G401 (cell line): ENCODE measurements around the gene SENP6. TPM values are rescaled to one million over a fixed set of nuclear protein-coding genes. Genes with fewer than 3 reads are reported as not detected.
"Not testable (repeated sequence)": the region's sequence is repeated elsewhere in the genome, so short reads cannot be mapped to it uniquely, and the experiment has no call there.

Source experiments
- DNase-seq: peaks from one replicate; pipeline ENCODE4 v3.0.0-alpha.2; 2015; ENCODE audit warnings: low spot score
- in situ Hi-C: cut with HindIII; loops from 2 replicates; pipeline ENCODE4 v1.10.0; 2016; ENCODE audit warnings: low sequenced_read_pairs, mixed read lengths
- total RNA-seq: library from RNA; depleted of rRNA; stranded (reverse); fragments of >200 nt; shearing (Covaris generic); gene quantifications from 2 replicates; pipeline ENCODE4 v1.2.3, GENCODE V29; 2014; rRNA removed

Gene SENP6, protein sequence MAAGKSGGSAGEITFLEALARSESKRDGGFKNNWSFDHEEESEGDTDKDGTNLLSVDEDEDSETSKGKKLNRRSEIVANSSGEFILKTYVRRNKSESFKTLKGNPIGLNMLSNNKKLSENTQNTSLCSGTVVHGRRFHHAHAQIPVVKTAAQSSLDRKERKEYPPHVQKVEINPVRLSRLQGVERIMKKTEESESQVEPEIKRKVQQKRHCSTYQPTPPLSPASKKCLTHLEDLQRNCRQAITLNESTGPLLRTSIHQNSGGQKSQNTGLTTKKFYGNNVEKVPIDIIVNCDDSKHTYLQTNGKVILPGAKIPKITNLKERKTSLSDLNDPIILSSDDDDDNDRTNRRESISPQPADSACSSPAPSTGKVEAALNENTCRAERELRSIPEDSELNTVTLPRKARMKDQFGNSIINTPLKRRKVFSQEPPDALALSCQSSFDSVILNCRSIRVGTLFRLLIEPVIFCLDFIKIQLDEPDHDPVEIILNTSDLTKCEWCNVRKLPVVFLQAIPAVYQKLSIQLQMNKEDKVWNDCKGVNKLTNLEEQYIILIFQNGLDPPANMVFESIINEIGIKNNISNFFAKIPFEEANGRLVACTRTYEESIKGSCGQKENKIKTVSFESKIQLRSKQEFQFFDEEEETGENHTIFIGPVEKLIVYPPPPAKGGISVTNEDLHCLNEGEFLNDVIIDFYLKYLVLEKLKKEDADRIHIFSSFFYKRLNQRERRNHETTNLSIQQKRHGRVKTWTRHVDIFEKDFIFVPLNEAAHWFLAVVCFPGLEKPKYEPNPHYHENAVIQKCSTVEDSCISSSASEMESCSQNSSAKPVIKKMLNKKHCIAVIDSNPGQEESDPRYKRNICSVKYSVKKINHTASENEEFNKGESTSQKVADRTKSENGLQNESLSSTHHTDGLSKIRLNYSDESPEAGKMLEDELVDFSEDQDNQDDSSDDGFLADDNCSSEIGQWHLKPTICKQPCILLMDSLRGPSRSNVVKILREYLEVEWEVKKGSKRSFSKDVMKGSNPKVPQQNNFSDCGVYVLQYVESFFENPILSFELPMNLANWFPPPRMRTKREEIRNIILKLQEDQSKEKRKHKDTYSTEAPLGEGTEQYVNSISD
- total RNA-seq, result 52.4 and 72.3 TPM in 2 replicates

DNA sequence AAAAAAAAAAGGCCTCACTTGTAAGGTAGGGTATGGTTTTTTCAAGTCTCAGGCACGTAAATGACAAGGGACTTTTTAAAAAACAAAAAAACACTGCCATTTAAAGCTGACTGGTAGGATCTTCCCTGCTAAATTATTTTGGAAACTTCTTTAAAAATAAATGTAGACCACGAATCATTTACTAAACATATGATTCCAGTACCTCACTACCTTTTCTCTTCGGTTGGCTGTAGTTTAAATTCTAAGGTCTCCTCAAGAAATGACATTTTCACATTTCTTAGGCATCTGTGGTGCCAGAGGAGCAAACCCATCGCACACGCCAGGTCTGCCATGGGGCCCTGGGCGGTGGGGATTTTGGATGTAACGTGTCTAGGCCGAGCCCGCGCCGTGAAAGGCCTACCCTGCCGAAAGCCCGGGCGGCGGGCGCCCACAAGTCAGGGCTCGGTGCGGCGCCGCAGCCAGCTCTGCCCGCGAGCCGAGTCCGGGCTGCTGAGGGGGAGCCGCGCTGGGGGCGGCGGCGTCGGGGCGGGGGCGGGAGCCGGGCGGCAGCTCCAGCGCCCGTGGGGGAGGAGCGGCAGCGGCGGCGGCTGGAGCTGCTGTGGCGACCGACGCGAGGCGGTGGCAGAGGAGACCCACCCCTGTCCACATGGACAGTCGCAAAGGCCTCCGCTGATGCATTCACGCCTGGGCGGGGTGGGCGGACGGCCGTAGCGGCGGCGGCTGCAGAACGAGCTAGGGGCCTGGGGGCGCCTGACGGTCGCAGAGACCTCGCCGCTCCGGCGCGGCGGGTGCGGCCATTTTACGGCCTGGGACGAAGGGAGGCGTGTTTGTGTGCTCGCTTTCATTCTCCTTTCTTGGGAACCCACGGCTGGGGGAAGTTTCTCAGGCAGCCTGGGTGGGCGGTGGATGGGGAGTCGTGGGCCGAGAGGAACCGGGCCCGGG lies at the start of gene SENP6:
TSS of gene SENP6 (plus strand) at position 577 of the 942 bp plus-strand sequence. CDS start 645 bp downstream, outside the sequence.
- in situ Hi-C loops, result no loop called here
- peak; percentile 69 for DNase-seq

DNA sequence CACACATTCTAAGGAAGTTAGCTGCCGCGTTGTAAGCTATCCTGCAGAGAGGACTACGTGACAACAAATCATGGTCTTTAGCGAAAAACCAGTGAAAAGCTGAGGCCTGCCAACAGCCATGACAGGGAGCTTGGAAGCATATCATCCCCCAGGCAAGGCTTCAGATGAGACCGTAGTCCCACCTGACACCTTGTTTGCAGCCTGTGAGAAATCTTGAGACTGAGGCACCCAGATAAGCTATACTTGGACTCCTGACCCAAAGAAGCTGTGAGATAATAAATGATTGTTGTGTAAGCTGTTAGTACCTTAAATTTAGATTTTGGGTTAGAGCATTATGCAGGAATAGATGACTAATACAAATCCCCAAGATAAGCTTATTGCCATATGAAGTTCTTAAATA lies 45.4 kb upstream of the SENP6 start:
- no peak for DNase-seq
- in situ Hi-C loops, result no loop called here

DNA sequence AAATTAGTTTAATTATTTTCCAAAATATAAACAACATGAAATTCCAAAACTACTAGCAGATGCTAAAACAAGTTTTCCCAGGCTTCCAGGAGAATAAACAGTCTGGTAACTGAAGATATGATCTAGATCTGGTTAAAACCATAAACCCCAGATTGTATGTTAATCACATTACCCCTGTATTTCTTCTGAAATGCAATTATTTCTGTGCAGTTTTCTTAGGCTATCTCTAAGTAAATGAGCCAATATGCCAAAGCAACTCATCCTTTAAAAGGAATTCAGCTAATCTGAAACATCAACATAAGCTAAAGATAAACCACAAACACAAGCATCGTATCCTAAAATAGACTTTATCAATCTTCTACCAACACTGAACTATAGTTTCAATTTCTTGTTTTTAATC lies 44.6 kb upstream of the SENP6 start:
- DNase-seq, result no peak
- in situ Hi-C loops, result no loop called here

DNA sequence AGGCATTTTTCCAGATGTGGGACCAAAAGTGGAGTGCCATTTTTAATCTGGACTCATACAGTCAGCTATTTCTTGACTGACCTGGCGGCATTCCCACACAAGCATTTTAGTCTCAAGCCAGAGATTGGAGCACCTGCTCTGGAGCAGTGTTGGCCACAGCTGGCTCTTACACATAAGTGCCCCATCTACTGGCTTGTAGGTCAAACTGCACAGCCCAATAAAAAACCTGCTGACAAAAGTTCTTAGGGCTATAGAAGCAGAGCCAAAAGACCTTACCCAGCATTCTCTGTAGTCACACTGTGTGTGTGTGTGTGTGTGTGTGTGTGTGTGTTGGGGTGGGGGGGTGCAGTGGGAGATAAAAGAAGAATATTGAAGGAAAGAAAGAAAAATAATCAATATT lies 38.6 kb upstream of the SENP6 start:
- in situ Hi-C loops, result no loop called here
- peak; percentile 3 for DNase-seq

DNA sequence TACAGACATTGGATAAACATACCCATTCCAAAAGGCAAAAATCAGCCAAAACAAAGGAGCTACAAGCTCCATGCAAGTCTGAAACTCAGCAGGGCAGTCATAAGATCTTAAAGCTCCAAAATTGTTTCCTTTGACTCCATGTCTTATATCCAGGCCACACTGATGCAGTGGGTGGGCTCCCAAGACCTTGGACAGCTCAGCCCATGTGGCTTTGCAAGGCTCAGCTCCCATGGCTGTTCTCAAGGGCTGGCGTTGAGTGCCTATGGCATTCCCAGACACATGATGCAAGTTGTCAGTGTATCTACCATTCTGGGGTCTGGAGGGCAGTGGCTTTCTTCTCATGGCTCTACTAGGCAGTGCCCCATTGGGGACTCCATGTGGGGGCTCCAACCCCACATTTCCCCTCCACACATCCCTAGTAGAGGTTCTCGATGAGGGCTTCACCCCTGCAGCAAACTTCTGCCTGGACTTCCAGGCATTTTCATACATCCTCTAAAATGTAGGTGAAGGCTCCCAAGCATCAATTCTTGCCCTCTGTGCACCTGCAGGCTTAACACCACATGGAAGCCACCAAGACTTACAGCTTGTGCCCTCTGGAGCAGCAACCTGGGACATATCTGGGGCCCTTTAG lies 35.4 kb upstream of the SENP6 start:
- no peak for DNase-seq
- in situ Hi-C loops, result no loop called here

DNA sequence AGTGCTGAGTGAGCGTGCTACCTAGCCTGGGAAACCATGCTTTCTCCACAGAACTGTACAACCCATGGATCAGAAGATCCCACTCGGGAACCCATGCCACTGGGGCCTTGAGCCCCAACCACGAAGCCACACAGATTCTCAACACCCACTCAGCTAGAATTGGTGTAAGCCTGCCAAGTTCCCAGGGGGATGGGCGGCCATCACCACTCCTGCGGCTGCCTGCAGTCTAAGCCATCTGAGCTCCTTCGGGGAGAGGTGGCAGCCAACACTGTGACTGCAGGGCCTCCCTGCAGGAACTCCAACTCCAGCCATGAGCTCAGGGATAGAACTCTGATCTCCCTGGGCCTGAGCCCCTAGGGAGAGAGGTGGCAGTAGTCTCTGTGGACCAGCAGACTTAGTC lies 33.6 kb upstream of the SENP6 start:
- in situ Hi-C loops, result no loop called here
- no peak for DNase-seq

DNA sequence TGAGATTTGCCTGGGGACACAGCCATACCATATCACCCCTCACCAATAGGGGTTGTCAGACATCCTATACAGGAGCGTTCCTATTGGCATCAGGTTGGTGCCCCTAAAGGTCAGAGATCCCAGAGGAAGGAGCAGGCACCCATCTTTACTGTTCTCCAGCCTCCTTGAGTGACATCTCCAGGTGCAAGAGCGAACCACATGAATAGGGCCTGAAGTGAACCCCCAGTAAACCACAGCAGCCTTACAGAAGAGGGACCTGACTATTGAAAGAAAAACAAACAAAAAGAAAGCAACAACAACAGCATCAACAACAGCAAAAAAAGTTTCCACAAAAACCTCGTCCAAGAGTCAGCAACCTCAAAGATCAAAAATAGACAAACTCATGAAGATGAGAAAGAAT lies 32.7 kb upstream of the SENP6 start:
- no peak for DNase-seq
- in situ Hi-C loops, result no loop called here

DNA sequence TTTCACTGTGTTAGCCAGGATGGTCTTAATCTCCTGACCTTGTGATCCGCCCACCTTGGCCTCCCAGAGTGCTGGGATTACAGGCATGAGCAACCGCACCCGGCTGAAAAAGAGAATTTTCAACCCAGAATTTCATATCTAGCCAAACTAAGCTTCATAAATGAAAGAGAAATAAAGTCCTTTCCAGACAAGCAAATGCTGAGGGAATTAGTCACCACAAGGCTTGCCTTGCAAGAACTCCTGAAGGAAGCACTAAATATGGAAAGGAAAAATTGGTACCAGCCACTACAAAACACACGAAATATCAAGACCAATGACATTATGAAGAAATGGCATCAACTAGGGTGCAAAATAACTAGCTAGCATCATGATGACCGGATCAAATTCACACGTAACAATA lies 31.0 kb upstream of the SENP6 start:
- in situ Hi-C loops, DNase-seq: not testable (repeated sequence)

DNA sequence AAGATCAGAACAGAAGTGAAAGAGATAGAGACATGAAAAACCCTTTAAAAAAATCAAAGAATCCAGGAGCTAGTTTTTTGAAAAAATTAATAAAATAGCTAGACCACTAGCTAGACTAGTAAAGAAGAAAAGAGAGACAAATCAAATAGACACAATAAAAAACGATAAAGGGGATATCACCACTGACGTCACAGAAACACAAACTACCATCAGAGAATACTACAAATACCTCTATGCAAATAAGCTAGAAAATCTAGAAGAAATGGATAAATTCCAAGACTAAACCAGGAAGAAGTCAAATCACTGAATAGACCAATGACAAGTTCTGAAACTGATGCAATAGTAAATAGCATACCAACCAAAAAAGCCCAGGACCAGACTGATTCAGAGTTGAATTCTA lies 29.6 kb upstream of the SENP6 start:
- in situ Hi-C loops, result no loop called here

DNA sequence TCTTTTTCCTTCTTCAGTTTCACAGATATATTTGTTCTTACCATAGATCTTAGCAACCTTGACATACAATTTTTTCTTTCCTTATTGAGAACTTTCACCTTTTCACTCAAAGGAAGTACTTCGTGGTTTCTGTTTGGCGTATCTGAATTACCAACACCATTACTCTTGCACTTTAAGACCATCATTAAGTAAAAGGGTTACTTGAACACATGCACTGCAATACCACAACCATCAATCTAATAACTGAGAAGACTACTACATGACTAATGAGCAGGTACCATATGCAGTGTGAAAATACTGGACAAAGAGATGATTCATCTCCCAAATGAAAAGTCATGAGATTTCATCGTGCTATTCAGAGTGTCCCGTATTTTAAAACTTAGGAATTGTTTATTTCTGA lies 21.7 kb upstream of the SENP6 start:
- in situ Hi-C loops, result no loop called here
- DNase-seq, result no peak

More for the DNA sequence above, 29.6 kb upstream of the SENP6 start:
- no peak for DNase-seq

DNA sequence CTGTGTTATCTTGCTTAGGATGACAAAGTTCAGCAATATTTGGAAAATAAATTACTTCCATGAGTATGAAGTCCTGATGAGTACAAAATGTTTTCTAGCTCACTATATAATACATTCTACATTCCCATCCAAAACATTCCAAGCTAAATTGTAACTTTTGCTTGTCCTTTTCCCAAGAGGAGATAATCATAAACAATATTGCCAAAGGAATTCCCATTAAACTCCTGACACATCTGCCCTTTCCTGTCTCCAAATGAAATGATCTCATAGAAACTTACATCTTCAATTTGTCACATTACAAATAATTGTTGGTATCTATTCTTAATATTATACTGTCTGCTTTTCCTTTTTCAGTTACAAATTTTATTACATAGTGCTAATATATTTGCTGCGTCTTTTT lies 20.4 kb upstream of the SENP6 start:
- in situ Hi-C loops, result no loop called here
- DNase-seq, result no peak

DNA sequence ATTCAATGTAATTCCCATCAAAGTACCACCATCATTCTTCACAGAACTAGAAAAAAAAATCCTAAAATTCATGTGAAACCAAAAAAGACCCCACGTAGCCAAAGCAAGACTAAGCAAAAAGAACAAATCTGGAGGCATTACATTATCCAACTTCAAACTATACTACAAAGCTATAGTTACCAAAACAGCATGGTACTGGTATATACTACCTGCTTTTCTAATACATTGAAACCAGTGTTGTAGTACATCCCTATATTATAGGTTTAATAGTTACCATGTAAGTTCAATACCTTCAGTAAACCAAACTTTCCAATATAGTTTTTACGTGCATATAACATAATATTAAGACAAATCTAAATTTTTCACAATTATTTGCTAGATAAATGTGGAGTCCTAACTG lies 17.1 kb upstream of the SENP6 start:
- in situ Hi-C loops, DNase-seq: not testable (repeated sequence)

DNA sequence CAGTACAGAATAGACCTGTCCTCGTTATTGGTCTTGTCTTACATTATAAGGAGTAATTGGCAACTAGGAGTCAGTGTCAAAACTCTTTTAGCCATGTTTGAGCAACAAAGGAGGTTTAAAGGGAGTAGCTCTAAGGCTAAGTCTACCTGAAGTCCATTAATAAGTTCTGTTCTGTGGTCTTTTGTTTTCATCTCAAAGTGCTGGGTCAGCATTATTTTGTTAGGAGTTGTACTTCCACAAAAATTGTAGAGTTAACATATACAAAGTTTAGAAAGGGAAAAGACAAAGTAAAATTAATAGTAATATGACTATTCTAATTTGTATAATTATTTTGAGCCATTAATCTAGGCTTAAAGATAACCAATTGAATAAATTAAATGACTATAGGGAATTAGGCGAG lies 12.7 kb upstream of the SENP6 start:
- DNase-seq, result no peak
- in situ Hi-C loops, result no loop called here

DNA sequence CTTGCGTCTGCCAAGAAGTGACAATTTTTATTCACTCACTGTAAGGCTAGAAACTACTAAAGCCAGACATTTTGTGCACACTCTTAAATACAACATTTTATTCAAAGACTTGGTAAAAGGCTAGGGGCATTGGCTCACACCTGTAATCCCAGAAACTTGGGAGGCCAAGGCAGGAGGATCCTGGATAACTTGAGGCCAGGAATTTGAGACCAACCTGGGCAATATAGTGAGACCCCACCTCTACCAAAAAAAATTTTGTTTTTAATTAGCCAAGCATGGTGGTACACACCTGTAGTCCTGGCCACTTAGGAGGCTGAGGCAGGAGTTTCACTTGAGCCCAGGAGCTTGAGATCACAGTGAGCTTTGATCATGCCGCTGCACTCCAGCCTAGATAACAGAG lies 11.3 kb upstream of the SENP6 start:
- in situ Hi-C loops, result no loop called here
- no peak for DNase-seq

DNA sequence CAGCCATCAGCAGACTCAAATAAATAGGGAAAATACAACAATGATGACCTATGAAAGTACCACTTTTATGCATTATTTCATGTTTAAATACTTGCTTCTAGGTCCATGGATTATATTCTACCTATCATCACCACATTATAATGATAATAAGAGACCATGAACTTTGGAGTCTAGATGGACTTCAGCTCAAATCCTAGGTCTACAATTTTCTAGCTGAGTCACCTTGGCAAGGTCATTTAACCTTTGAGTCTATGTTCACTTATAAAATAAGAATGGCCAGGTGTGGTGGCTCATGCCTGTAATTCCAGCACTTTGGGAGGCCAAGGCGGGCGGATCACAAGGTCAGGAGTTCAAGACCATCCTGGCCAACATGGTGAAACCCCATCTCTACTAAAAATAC lies 5.3 kb upstream of the SENP6 start:
- DNase-seq, in situ Hi-C loops: not testable (repeated sequence)

DNA sequence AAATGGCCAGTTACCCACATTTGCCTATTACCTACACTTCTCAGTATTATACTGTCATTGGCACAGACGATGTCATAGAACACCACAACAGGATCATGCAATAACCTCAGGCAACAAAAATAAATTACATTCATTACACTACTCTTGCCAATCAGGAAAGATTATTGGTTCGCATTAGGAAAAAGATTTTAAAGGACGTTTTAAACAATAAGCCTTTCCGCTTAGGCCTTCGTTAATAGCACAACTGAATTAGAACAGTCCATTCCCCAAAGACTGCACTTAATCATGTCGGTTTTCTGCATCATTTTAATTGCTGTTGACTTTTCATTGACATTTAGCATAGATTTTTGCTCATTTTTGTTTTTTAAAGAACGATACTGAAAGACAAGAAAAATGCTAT lies 912 bp upstream of the SENP6 start:
- DNase-seq, result no peak
- in situ Hi-C loops, result no loop called here

DNA sequence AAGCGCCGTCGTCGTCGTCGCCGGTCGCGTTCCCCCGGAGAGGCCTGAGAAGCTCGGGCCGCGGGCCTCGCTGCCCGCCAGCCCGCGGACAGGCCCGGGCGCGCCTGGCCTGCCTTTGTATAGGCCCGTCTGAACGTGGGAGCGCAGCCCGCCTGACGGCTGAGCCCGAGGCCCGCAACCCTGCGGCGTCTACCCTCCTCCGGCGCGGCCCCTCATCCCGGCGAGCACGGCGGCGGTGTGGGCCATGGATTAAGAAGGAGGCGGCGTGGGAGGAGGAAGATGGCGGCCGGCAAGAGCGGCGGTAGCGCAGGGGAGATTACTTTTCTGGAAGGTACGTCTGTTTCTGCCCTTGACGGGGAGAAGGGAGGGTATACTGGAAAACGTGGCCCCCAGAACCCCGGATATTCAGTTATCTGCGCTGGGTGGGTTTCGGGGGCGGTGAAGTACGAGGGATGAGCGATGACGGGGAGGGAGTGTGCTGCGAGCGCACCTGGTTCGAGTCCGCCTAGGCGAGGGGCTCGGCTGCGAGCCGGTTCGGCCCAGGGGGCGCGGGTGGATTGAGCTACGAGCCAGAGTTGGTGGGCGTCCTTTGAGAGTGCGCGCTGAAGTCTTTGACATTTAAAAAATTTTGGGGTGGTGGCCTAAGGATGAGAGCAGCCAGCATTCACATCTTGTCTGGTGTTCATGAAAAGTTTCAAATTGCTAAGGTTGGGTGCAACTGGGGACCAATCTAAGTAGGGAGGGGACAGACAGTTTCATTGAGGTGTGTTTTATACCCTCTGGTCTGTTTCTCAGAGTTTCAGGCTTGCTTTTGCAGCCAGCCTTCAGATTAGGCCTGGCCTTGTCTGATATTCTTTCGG lies 796 bp downstream of the SENP6 start:
- in situ Hi-C loops, result no loop called here
- peak; percentile 54 for DNase-seq

DNA sequence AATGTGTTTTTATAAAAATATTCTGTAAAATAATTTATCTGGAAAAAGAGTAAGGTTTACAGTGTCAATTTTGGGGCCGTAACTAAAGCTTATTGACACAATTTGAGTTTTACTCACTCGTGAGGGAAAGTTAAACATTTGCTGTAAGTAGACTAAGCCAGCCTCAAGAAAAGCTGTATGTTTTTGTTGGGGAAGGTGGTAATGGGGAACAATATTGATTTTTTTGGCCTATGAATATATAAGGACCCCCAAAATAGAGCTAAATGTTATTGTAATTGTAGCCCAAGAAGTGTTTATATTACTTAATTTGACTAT lies 1.4 kb downstream of the SENP6 start:
- peak; percentile 24 for DNase-seq
- in situ Hi-C loops, result no loop called here
